ENCODE results near the gene FABP3.

GRCh38 chr1:31368611-31369107 lies 4.2 kb downstream of the FABP3 start:
- no peak for TF ChIP-seq CTCF (IDR thresholded peaks at IDR 0.05)
- no peak for TF ChIP-seq EP300 (IDR thresholded peaks at IDR 0.05)
